Prostate gland (tissue), 2 donors: ENCODE data around the gene RNF220. TPM values are rescaled to one million over a fixed set of nuclear protein-coding genes. Genes with fewer than 3 reads are reported as not detected.
"Not testable (repeated sequence)": the region's sequence is repeated elsewhere in the genome, so short reads cannot be mapped to it uniquely, and the experiment has no call there.

ENCODE experiments used
- DNase-seq: peaks from one replicate; pipeline ENCODE4 v3.0.0-alpha.2; 2019; ENCODE audit warnings: low spot score
- H3K27ac ChIP-seq, 2 donors: fragments of 200-600 bp; sonication (generic); 2 replicates each; pipeline ENCODE4 v1.5.1; 2017 to 2019
- H3K27me3 ChIP-seq: fragments of 200-600 bp; sonication (generic); replicated peaks from 2 replicates; pipeline ENCODE4 v1.5.1; 2019; ENCODE audit not compliant: insufficient read depth
- H3K36me3 ChIP-seq, 2 donors: fragments of 200-600 bp; sonication (generic); 1 replicate in 1 of 2; 2 replicates in 1 of 2; pipeline versions ENCODE4 v1.5.1 to v1.8.1; 2017 to 2019
- H3K4me1 ChIP-seq: fragments of 200-600 bp; sonication (generic); replicated peaks from 2 replicates; pipeline ENCODE4 v1.5.1; 2019
- H3K4me3 ChIP-seq, 2 donors: fragments of 200-600 bp; sonication (generic); 2 replicates each; pipeline ENCODE4 v1.5.1; 2017 to 2019
- H3K9me3 ChIP-seq: fragments of 200-600 bp; sonication (generic); 2 replicates; pipeline ENCODE4 v1.5.1; 2017
- POLR2A ChIP-seq: fragments of 450-650 bp; IDR thresholded peaks from one replicate; pipeline ENCODE4 v1.6.1; 2016; ENCODE audit warnings: antibody characterized with exemption, mild to moderate bottlenecking
- POLR2AphosphoS5 ChIP-seq: sonication (generic); formaldehyde crosslinking; IDR thresholded peaks from one replicate; pipeline ENCODE4 v1.6.1; 2017; ENCODE audit warnings: antibody characterized with exemption
- WGBS: methylation state at CpG from one replicate; pipeline ENCODE4 v1.1.5; 2018; 5-methylcytosine and 5-hydroxymethylcytosine counted together
- intact Hi-C: fragments of 100-400 bp; cut with DNase I; formaldehyde crosslinking; loops from one replicate; pipeline ENCODE4 v1.14.2; 2022
- total RNA-seq, 2 donors: library from RNA; depleted of rRNA; stranded (reverse); fragments of >200 nt; gene quantifications; one replicate each; pipeline ENCODE4 v1.1.0, GENCODE V29; 2016
- TF ChIP-seq, protein P1 (sequence below), 4 experiments: fragments of 200-600 bp in 2 of 4; fragments of 450-650 bp in 2 of 4; sonication (generic) in 2 of 4; IDR thresholded peaks; 1 replicate in 3 of 4; 2 replicates in 1 of 4; pipeline ENCODE4 v1.5.1; 2016 to 2019; ENCODE audit warnings: antibody characterized with exemption in 4 of 4, mild to moderate bottlenecking in 2 of 4, moderate library complexity in 2 of 4

Gene RNF220
- total RNA-seq, 2 donors from 2014 or later = 116 to 147 TPM

DNA sequence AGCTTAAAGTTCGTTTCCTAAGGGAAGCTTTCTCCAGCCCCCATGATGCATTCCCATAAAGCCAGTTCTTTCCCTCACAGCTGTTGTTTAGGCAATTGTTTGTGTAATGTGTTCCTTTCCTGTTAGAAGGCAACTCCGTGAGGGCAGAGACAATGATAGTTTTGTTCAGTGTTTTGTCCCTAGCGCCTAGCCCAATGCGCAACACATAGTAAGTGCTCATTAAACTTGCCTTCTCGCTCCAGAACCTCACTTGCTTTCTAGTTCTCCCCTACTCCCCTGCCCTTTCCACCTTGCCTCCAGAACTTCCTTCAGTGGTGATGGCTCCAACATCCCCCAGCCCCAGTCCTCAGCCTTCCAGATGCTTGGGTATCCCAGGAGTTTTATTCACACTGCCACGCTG, 153.8 kb downstream of the RNF220 start:
- intact Hi-C loops = no loop called here

DNA sequence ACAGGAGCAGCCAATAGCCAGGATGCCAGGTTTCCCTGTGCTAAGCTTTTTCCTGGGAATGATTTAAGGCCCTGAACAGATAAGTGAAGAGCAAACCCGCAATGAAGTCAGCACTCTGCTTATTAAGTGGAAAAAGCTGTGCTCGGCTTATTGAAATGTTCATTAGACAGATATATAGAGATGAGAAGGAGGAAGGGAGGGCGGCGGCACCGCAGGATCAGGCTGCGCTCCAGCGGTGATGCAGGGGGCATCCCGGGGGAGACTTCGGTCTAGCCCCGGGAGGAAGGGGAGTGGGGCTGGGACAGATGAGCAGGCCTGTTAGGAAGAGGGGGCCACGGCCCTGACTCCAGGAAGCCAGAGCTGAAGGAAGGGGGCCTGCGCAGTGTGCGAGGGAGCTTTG, 154.3 kb downstream of the RNF220 start:
- Histone ChIP-seq H3K9me3 (no peaks in the 10 kb centered on the region), H3K36me3 (no peaks in the 10 kb centered on the region), H3K4me3 (no peak overlapping the region), H3K27ac (no peak overlapping the region), H3K4me1 (no peaks in the 10 kb centered on the region), H3K27me3 (no peaks in the 10 kb centered on the region)
- no peak for DNase-seq
- WGBS = 61% methylated on average over 13 of the region's 13 CpGs
- TF ChIP-seq, protein P1, sequence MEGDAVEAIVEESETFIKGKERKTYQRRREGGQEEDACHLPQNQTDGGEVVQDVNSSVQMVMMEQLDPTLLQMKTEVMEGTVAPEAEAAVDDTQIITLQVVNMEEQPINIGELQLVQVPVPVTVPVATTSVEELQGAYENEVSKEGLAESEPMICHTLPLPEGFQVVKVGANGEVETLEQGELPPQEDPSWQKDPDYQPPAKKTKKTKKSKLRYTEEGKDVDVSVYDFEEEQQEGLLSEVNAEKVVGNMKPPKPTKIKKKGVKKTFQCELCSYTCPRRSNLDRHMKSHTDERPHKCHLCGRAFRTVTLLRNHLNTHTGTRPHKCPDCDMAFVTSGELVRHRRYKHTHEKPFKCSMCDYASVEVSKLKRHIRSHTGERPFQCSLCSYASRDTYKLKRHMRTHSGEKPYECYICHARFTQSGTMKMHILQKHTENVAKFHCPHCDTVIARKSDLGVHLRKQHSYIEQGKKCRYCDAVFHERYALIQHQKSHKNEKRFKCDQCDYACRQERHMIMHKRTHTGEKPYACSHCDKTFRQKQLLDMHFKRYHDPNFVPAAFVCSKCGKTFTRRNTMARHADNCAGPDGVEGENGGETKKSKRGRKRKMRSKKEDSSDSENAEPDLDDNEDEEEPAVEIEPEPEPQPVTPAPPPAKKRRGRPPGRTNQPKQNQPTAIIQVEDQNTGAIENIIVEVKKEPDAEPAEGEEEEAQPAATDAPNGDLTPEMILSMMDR (IDR thresholded peaks at IDR 0.05) = no peak
- TF ChIP-seq POLR2AphosphoS5 (no peak), POLR2A (no peak)
- intact Hi-C loops = no loop called here

More for the DNA sequence above, 153.8 kb downstream of the RNF220 start:
- Histone ChIP-seq H3K4me3 (no peak overlapping the region), H3K4me1 (no peaks in the 10 kb centered on the region), H3K36me3 (no peaks in the 10 kb centered on the region), H3K27ac (no peak overlapping the region), H3K9me3 (no peaks in the 10 kb centered on the region), H3K27me3 (no peaks in the 10 kb centered on the region)
- 79% methylated on average over 6 of the region's 6 CpGs for WGBS
- DNase-seq = no peak
- TF ChIP-seq POLR2AphosphoS5 (no peak), POLR2A (no peak)
- TF ChIP-seq, protein P1 (IDR thresholded peaks at IDR 0.05) = no peak

DNA sequence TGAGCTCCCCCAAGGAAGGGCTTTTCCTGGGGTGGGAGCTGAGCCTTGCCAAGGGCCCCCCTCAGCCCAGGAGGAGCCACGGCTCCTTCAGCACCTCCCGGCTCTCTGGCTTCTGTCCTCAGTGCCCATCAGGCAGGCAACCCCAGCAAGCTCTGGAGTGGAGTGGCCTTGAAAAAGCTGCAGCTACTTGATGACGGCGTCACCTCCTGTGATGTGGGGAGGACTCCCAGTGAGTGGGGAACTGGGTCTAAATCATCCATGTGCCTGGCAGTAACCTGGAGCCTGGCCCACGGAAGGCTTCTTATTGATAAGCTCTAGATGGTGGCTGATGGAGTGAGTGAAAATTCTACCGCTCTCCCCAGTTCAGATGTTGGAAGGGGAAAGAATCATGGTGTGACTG, 154.9 kb downstream of the RNF220 start:
- no peaks in the 10 kb centered on the region for H3K9me3 ChIP-seq
- no peak overlapping the region for H3K27ac ChIP-seq
- H3K4me1 ChIP-seq = no peaks in the 10 kb centered on the region
- H3K36me3 ChIP-seq = no peaks in the 10 kb centered on the region
- 84% methylated on average over 6 of the region's 6 CpGs for WGBS
- TF ChIP-seq POLR2AphosphoS5 (no peak), POLR2A (no peak)
- TF ChIP-seq, protein P1 (IDR thresholded peaks at IDR 0.05) = no peak
- no peak for DNase-seq
- intact Hi-C loops = no loop called here
- H3K27me3 ChIP-seq = no peaks in the 10 kb centered on the region
- H3K4me3 ChIP-seq = no peak overlapping the region

DNA sequence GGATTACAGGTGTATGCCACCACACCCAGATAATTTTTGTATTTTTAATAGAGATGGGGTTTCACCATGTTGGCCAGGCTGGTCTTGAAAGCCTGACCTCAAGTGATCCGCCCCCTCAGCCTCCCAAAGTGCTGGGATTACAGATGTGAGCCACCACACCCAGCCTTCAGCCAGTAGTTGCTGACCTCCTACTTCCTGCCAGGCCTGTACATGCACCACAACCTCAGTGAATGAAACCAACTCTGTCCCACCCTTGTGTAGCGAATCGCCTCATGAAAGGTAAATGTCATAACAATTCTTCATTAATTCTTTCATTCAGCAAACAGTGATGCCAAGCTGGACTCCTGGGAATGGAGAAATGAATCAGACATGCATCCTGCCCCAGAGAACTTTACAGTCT, 155.6 kb downstream of the RNF220 start:
- intact Hi-C loops, H3K4me3 ChIP-seq, H3K27ac ChIP-seq, H3K36me3 ChIP-seq, H3K4me1 ChIP-seq, DNase-seq, H3K9me3 ChIP-seq, H3K27me3 ChIP-seq: not testable (repeated sequence)
- 95% methylated on average over 3 of the region's 3 CpGs for WGBS

DNA sequence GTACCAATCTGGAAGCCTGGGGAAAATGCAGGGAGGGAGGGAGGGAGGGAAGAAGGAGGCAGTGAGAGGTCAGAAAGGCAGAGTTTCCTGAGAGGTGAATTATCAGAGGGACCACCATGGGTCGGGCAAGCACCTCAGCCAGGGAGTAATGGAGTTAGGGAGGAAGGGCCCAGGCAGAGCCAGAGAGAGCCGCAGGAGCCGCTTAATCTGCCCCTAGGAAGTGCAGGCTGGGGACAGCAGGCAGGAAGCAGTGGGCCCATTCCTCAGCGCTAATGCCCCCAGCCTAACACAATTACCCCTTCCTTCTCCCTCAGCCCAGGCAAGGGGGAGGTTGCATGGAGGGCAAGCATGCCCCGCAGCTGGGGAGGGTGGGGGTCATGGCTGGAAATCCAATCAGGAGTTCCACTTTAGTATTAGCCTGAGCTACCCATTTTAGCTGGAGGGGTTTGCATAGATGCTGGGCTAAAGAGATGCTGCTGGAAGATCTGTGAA, 160.2 kb downstream of the RNF220 start:
- Histone ChIP-seq H3K27ac (no peak overlapping the region), H3K4me3 (no peak overlapping the region), H3K27me3 (no peaks in the 10 kb centered on the region), H3K36me3 (no peaks in the 10 kb centered on the region), H3K9me3 (no peaks in the 10 kb centered on the region), H3K4me1 (no peaks in the 10 kb centered on the region)
- intact Hi-C loops = no loop called here
- TF ChIP-seq POLR2AphosphoS5 = no peak
- TF ChIP-seq, protein P1 (IDR thresholded peaks at IDR 0.05) = no peak
- no peak for TF ChIP-seq POLR2A
- WGBS = 82% methylated on average over 5 of the region's 5 CpGs
- no peak for DNase-seq
